HT-29 (cell line): ENCODE data around the gene RAD51B. TPM values are rescaled to one million over a fixed set of nuclear protein-coding genes. Genes with fewer than 3 reads are reported as not detected.
"Not testable (repeated sequence)": the region's sequence is repeated elsewhere in the genome, so short reads cannot be mapped to it uniquely, and the experiment has no call there.

Source experiments
- DNase-seq: peaks from one replicate; pipeline ENCODE4 v3.0.0-alpha.2; 2015; ENCODE audit warnings: low spot score
- total RNA-seq: library from RNA; depleted of rRNA; stranded (reverse); fragments of >200 nt; shearing (Covaris generic); gene quantifications from 2 replicates; pipeline ENCODE4 v1.2.3, GENCODE V29; 2014

The RAD51B gene
- total RNA-seq, 1 experiment from 2014 or later = 5.9 TPM

DNA sequence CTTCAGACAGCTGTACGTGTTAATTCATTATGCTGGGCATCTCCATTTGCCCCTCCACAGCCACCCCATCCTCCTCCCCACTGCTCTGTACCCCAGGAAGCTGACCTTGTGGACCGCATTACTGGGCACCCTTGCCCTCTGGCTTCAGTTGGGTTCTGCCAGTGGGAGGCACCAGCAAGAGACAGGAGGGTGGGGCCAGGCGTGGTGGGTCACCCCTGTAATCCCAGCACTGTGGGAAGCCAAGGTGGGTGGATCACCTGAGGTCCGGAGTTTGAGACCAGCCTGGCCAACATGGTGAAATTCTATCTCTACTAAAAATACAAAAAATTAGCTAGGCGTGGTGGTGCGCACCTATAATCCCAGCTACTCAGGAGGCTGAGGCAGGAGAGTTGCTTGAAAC lies 843.2 kb downstream of the RAD51B start:
- not testable (repeated sequence) for DNase-seq

DNA sequence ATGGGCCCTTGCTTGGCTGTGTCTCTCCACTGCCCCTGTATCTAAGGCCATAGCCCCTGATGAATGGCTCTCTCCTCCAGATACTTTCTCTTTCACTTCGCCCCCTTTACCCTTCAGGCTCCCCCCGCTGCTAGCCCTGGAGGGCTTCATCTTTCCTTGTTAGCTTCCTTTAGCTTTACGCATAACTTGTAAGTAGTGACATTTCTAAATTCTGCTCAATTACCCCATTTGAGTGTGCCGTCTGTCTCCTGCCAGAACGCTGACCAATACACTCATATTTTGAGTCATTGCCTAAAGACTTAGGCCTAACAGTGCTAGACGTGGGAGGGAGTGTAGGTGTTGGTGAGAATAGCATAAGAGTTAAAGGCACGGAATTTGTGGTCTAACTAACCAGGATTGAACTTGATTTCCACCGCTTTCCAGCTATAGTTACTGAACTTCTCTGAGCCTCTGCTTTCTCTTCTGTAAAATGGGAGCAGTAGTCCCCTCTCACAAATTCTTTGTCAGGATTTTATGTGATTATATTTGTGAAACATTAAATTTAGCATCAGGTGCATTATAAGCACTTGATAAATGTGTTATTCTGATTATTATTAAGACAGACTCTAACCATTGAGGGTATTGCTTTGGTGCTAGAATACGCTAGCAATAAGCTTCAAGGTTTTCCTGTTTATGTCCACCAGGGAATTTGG lies 844.0 kb downstream of the RAD51B start:
- DNase-seq = no peak

DNA sequence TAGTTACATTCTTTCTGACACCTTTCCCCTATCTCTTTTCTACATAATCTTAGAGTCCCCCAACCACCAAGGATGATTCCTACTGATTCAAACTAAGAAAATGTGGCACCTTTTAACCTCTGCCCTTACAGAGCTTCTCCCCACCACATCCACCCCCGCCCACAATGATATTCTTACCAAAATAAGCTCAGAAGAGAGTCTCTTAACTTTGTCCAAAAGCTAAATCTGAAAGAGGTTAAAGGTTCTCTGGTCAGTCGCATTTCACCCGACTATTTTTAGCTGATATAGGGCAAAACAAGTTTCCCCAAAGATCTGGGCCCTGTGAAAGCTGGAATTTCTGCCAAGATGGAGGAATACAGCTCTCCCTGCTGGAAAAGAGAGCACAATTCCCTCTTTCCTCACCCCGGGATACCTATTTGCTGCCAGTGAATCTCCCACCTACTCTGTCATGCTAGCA lies 844.7 kb downstream of the RAD51B start:
- no peak for DNase-seq

DNA sequence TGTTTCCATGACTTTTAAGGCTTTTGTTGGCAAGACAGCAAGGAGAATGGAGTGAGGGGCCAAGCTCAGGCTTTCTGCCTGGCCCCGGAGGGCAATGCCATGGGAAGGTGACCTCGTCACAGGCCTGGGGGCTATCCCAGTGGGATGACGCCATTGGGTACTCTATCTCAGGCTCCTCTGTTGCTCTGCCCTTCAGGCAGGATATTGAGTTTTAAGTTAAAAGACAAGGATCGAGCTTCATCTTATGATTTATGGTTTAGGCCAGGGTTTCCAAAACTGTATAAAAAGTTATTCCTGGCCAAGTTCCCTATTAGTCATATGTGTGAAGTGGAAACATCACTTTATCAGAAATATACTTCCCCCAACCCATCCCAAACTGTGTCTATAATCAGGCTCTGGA lies 845.6 kb downstream of the RAD51B start:
- DNase-seq = no peak

DNA sequence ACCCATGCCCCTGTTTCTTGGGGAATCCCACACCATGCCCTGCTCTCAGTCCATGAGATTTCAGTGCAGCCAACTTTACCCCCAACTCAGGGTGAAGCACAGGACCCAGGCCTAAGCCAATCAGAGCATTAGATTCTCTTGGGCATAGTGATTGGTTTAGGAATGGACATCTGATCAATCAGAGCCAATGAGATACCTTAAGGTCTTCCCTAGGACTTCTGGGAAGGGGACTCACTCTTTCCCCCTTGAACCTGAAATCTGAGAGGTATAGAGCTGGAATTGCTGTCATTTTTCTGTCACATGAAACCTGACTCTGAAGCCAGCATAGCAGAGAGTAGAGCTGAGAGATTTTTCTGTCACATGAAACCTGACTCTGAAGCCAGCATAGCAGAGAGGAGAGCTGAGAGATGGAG lies 846.2 kb downstream of the RAD51B start:
- DNase-seq = no peak

DNA sequence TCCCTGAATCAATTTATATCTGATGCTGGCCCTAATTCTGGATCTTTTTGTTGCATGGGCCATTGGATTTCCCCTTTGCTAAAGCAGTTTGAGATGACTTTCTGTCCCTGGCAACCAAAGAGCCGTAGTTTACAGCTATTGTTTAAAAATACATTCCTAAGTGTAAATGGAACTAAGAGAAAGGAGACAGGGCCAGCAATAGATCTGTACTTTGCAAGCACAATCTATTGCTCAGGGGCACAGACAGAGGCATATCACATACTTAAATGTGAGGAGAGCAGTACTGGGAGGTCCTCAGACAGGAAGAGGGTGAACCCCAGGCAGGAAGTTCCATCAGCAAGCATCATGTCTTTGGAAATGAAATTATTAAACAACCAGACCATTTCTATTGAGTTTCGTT lies 846.7 kb downstream of the RAD51B start:
- DNase-seq = no peak

DNA sequence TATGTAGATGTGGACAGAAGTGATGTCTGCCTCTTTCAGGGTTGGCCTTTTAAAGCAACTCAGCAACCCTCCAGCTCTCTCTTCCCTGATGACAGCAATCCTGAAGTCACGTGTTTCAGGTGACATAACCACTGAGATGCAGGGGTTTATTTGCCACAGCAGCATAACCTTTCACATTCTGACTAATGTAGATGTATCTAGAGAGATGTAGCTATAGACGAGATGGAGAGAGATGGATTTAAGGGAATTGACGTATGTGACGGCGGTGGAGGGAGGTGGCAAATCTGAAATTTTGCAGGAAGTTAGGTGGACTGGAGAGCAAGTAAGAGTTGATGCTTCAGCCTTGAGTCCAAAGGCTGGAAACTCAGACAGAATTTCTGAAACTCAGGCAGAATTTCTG lies 847.3 kb downstream of the RAD51B start:
- no peak for DNase-seq

DNA sequence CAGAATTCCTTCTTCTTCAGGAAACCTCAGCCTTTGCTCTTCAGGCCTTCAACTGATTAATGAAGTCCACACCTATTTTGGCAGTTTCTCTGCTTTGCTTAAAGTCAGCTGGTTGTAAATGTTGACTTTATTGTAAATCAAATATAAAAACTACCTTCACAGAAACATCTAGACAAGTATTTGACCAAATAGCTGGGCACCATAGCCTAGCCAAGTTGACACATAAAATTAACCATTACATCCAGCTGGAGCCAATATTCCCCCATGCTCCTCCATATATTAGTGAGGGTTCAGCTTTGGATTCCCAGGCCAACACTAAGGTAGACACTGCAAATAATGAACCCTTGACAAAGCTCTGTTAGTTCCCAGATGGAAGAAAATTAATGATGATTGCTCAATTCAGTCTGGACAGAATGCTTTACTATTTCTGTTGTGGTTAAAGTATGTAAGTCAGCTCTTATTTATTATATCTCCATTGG lies 847.8 kb downstream of the RAD51B start:
- DNase-seq = no peak

DNA sequence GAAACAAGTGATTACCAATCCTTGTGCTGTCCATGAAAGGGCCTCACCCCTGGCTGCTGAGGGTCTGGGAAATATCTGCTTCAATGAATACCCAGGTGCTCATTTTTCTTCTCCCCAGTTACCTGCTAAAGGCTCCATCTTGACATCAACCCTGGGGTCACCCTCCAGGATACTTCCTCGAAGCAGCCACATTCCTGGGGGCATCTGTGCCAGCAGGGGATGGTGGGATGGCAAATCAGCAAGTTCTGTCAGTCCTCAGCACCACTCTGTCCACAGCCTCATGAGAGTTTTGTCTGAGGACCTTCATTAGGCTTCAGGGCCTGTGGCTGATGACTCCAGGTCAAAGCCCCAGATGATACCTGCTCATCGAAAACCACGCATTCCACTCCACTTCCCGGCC lies 848.4 kb downstream of the RAD51B start:
- DNase-seq = no peak

DNA sequence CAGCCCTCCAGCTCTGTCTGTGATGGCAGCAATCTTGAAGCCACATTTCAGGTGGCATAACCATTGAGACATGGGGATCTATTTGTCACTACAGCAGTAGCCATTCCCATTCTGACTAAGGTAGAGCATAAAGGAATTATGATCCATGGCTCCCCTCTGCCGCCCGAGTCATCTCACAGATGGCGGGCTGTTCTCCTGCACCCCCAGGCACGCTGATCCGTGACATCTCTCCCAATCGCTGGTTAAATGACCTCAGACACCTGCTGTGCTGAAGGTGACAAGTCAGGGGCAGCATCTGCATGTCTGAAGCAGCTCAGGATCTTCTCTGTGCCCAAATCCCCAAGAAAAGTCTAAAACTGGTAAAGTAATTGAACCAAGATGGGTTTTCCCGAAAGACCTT lies 849.0 kb downstream of the RAD51B start:
- DNase-seq = no peak

DNA sequence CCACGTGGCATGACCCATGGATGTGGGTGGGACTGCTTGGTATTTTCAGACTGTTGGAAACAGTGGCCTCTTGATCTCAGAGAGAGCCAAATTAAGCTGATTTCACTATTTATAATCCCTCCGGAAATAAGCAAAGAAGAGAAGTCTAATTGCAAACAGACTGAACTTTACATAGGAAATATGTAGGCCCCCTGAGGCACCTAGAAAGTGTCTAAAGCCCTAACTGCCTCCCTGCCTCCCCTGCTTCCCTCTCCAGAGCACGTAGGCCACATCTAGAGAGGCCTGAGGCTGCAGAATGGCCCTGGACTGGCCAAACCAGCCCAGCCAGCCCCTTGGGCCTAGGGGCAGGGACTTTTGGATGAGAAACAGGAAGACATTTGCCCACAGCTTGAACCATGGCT lies 849.5 kb downstream of the RAD51B start:
- no peak for DNase-seq

DNA sequence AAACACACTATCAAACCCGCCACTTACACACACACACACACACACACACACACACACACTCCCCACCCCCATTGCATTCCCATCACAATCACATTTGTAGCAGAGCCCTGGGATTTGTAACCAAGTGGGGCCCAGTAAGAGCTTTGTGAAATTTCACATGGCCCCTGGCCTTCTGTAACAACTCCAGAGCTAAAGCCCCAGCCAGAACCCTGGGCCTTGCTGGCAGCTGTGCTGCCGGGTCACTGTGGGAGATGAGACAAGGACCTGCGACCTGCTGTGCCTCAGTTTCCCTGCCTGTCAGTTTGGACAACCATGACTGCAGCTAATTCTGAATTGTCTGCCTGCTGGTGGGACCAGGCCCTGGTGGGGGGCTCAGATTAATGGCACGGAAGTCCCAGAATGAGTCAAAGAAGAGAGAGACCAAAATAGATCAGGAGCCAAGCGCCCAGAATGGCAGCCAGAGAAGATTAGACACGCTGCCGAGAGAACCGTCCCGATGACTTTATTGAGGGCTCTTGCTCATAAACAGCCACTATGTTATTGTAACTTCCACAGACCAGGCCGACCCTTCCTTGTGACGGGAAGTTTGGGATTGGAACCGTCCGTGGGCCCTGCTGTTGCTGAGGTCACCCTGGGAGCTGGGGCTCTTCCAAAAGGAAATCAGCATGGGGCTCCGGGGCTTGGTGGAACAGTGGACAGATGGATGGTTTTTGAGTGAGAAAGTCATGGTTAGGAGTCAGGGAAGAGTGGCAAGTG lies 850.2 kb downstream of the RAD51B start:
- DNase-seq = no peak

DNA sequence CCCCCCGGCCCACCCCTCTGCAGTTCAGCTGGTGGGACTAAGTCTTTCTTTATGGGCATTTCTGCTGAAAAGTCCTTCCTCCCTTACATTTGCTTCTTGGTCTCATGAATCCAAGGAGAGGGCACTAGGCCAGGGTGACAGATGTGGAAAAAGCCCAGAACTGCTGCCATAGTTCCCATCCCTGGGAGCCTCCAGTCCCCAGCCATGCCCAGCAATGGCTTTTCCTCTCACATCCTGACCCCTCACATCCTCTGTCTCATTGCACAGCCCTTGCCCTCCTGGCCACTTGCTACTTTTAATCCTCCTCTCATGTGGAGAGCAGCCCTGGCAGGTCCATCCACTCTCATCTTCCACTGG lies 850.8 kb downstream of the RAD51B start:
- DNase-seq = no peak

DNA sequence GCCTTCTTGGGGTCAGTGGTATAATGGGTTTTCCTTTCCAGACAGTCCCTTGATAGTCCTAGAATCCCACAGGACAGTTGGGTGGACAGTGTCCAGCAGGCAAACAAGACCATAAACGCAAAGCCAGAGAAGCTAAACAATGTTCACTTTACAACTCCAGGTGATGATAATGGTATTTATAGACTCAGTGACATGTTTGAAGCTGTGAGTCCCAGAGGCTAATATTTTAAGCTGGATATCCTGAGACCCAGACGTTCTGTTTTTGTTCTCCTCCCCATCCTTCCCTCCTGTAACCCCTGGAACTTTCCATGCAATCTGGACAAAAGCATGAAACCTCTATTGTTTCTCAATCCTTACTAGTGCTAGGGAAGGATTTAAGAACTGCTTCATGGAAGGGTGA lies 852.3 kb downstream of the RAD51B start:
- no peak for DNase-seq

DNA sequence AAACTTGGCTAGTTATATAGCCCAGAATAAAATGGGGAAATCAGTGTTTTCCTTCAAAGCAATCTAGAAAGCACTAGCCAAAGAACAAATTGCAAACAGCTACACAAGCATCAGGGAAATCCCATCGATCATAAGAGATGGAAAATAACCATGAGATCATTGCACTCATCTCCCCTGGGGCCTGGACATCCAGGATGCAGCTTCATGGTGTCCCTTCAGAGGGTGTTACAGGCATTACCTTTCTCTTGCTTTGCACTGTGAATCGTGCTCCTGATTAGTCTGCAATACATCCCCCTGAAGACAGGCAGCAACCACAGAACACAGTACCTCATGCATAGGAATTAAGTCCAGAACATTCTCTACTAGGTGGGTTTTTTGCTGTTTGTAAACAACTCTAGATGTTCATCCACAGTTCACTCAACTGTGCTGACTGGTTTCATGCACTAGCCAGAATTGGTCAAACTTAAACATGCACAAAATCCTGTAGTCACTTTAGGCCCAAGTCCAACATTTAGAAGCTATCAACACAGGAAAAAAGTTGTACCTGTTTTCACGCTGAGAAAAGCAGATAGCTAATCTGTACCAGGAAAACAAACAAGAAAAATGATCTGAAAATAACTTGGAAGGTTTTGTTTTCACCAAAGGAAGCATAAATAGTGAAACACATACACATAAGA lies 853.2 kb downstream of the RAD51B start:
- DNase-seq = no peak

DNA sequence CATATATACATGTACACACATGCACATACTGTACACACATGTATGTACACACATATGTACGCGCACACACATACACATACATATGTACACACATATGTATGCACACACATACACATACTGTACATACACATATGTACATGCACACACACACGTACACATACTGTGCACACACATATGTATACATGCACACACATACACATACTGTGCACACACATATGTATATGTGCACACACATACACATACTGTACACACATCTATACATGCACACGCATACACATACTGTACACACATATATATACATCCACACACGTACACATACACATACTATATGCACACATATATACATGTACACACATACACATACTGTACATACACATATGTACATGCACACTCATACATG lies 853.9 kb downstream of the RAD51B start:
- DNase-seq = no peak

DNA sequence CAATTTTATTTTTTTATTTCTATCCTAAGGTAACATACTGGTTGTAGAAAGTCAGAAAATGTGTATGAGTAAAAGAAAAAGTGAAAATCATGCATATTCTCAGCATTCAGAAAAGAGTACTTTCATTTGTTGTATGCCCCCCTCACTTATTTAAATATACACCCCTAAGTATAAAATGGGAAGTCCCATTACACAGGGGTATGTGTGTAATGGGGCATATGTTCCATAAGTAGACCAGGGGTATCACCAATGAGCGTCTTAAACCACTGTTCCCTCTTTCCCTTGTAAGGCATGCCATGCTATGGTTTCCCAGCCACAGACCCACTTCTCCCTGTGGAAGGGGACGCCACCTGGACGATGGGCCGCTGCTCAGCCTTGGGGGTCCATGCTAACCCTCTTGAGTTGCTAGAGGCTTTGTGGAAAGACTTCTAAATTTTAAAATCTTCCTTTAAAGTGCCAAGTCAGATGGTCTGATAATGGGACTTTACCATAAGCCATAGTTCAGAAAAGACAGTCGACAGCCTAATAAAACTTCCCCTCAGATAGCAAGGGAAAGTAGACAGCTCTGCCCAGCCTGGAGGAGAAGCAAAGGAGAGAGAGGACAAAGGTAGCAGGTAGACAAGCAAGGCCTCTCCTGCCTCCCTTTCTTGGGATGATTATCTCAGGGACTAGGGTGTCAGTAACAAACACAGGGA lies 855.1 kb downstream of the RAD51B start:
- DNase-seq = no peak

DNA sequence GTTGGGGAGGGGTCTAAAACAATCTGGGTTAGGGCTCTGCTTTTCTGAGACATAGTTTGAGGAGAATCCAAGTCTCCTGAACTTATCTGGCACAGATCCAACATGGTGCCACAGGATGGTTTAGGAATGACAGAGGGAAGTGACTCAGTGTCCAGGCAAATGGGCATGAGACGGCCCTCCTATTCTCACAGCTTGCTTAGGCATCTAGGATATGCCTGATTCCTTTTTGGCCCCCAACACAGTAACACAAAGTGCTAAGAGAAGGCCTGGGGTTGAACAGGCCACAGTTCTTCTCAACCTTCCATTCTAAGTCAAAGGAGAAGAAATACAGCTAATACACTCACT lies 855.6 kb downstream of the RAD51B start:
- DNase-seq = peak; percentile 31

DNA sequence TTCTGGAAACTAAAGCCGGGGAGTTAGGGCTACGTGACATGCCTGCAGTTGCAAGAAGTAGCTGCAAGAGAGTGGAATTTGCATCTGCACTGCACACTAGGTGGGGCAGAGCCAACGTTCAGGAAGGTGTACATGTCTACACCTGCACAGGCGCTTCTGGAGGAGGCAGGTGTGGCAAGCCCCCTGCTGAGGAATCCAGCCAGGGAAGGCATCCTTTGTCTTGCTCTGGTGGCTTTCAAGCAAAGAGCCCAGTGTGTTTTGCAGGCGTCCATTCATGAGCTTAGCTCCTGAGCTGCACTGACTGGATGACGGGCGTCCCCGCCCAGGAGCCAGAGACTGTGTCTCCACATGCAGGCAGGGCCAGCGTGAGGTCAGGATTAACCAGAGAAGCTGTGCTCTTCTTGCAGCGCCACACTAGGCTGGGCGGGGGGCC lies 856.9 kb downstream of the RAD51B start:
- peak; percentile 33 for DNase-seq

DNA sequence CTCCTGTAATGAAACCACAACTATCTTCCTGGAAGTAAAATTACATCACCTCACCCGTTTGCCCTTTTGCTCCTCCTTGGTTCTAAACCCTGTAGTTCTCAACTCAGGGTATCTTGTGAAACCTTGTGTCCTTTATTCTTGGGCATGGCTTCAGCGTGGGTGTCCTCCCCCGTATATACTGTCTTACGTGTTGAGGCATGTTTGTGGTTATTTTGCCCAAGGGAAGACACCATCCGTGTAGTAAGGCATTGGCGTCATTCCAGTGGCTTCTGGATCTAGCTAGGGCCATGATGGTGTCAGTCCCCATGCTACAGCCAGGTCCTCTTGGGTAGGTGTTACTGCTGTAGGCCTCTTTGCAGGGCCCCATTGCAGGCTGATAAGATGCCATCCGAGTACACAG lies 857.9 kb downstream of the RAD51B start:
- no peak for DNase-seq

DNA sequence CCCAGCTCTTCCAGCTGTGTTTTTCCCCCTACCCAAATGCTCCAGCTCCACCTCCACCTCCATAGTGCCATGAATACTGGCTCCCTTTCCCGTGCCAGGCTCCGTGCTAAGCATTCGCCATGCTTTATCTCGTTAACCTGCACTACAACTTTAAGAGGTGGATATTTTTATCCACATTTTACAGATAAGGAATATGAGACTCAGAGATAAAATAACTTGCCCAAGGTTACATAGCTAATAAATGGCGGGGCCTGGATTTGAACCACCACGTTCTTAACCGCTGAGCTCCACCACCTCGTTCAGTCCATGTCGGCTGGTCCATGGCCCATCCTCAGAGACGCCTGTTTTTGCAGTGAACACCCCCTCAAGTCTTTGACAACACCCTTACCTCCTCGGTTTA lies 858.3 kb downstream of the RAD51B start:
- no peak for DNase-seq

DNA sequence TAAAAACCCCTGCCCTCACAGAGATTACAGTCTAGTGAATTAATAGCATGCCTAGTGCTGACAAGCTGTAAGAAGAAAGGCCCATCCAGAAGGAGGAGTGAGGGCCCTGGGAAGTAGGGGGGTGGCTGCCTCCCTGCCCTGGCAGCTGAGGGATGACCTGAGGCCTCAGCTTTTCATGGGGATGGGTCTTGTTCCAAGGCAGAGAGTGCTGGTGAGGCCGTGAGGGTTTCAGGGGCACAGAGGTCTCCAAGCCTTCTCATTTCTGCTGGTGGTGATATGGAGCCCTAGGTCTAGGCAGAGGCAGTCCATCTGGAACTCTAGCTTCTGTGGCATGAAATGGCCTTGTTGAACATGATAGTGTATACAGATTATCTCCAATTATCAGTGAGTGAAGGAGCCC lies 858.9 kb downstream of the RAD51B start:
- DNase-seq = no peak
